Right cardiac atrium (tissue), 5 donors: ENCODE measurements around the gene EVPLL. TPM values are rescaled to one million over a fixed set of nuclear protein-coding genes. Genes with fewer than 3 reads are reported as not detected.
"Not testable (repeated sequence)": the region's sequence is repeated elsewhere in the genome, so short reads cannot be mapped to it uniquely, and the experiment has no call there.

Experiments used
- ATAC-seq, 2 donors: fragments of 200-7000 bp; cut with Tn5 transposase; one replicate each; pipeline versions ENCODE4 v1.8.0 to v1.9.1; 2020; ENCODE audit warnings: moderate library complexity in 2 of 2, mild to moderate bottlenecking in 1 of 2
- DNase-seq, 3 donors: peaks; one replicate each; pipeline ENCODE4 v3.0.0-alpha.2; 2020
- H3K27ac ChIP-seq: one replicate; pipeline ENCODE4 v1.5.1; 2013; ENCODE audit warnings: mild to moderate bottlenecking, low read length, control low read depth, moderate library complexity
- H3K27me3 ChIP-seq: one replicate; pipeline ENCODE4 v1.6.1; 2013; ENCODE audit not compliant: control insufficient read depth, insufficient read depth
- H3K4me1 ChIP-seq: one replicate; pipeline ENCODE4 v1.6.1; 2013; ENCODE audit warnings: low read length; ENCODE audit not compliant: control insufficient read depth, insufficient read depth
- H3K4me3 ChIP-seq: one replicate; pipeline ENCODE4 v1.5.1; 2013; ENCODE audit warnings: low read length, control low read depth
- H3K9me3 ChIP-seq: one replicate; pipeline ENCODE4 v1.6.1; 2013; ENCODE audit warnings: low read length; ENCODE audit not compliant: control insufficient read depth
- WGBS: extraction: QIAGEN DNeasy Blood & Tissue Kit; methylation state at CpG from one replicate; pipeline ENCODE4 v1.1.7; 2013; 5-methylcytosine and 5-hydroxymethylcytosine counted together
- intact Hi-C, 4 donors: fragments of 100-400 bp; cut with DNase I; formaldehyde crosslinking; loops; one replicate each; pipeline versions ENCODE4 v1.11.0 to v1.14.0; 2022 to 2023
- polyA plus RNA-seq: library from polyadenylated mRNA; stranded (reverse); fragments of 200-250 nt; gene quantifications from one replicate; pipeline ENCODE4 v1.2.3, GENCODE V29; 2013
- total RNA-seq, 4 donors: library from RNA; stranded (reverse); fragmentation: NEBNext Ultra II Directional; extraction: Animal tissue kit (Norgen Biotek cat#: 25700); gene quantifications; one replicate each; pipeline ENCODE4 v1.2.1, GENCODE V29; 2021
- donor health status: healthy with polysubstance abuse.
- donor health status: DM: no; HTN: yes; CAD: no.
- donor health status: DM: no; HTN: no; CAD: no.
- donor health status: DM: no; HTN: yes; CAD: no; lungs with severe emphysema.
- donor health status: DM: yes; HTN: yes; CAD: no.

The EVPLL gene
- total and polyA plus RNA-seq, 5 donors, result not detected

- WGBS, result 70% methylated on average over 16 of the region's 16 CpGs
- H3K27me3 ChIP-seq, result no peaks in the 10 kb centered on the region
- intact Hi-C loops, result no loop called here
- DNase-seq (no peak), ATAC-seq (no peak)
- H3K9me3 ChIP-seq, result no peaks in the 10 kb centered on the region
- no peaks in the 10 kb centered on the region for H3K4me1 ChIP-seq
- H3K27ac ChIP-seq, result no peak overlapping the region
- H3K4me3 ChIP-seq, result no peak overlapping the region
These were observed 1.9 kb downstream of the EVPLL start for GRCh38 chr17:18379246-18380146.

GRCh38 chr17:18380471-18381157 is 3.0 kb downstream of the EVPLL start:
- Histone ChIP-seq H3K4me1 (no peaks in the 10 kb centered on the region), H3K27ac (no peak overlapping the region), H3K4me3 (no peak overlapping the region), H3K9me3 (no peaks in the 10 kb centered on the region), H3K27me3 (no peaks in the 10 kb centered on the region)
- 69% methylated on average over 15 of the region's 15 CpGs for WGBS
- DNase-seq (no peak), ATAC-seq (no peak)
- intact Hi-C loops, result no loop called here

DNA sequence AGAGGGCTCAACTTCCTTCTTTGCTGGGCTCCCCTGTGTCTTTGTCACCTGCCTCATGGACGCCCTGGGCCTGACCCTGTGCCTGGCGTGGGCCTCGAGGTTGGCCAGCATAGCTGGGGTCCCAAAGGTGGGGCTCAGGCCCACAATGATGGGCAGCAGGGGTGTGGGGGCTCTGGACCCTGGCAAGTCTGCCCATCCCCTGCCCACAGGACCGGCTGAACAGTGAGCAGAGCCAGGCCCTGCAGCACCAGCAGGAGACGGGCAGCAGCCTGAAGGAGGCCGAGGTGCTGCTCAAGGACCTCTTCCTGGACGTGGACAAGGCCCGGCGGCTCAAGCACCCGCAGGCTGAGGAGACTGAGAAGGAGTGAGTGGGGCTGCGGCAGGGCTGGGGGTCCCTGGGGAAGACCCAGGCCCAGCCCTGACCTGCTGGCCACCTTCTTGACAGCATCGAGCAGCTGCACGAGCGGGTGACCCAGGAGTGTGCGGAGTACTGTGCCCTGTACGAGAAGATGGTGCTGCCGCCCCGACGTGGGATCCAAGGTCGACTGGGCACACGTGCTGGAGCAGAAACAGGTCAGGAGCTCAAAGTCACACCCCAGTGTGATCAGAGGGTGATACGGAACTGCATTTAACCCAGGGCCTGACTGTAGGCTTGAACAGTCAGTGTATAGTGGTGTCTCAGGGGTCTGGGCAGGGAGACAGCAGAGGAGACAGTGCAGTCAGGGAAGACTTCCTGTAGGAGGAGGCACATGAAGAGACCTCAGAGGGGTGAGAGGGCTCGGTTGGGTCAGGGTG is 3.8 kb downstream of the EVPLL start:
- no peaks in the 10 kb centered on the region for H3K9me3 ChIP-seq
- no peak overlapping the region for H3K4me3 ChIP-seq
- 80% methylated on average over 23 of the region's 23 CpGs for WGBS
- DNase-seq (no peak), ATAC-seq (no peak)
- H3K27ac ChIP-seq, result no peak overlapping the region
- H3K4me1 ChIP-seq, result no peaks in the 10 kb centered on the region
- intact Hi-C loops, result no loop called here
- H3K27me3 ChIP-seq, result no peaks in the 10 kb centered on the region

- DNase-seq, result no peak
- Histone ChIP-seq H3K9me3 (no peaks in the 10 kb centered on the region), H3K27ac (no peak overlapping the region), H3K27me3 (no peaks in the 10 kb centered on the region), H3K4me1 (no peaks in the 10 kb centered on the region), H3K4me3 (no peak overlapping the region)
- intact Hi-C loops, result no loop called here
- 75% methylated on average over 3 of the region's 3 CpGs for WGBS
- ATAC-seq, result no peak
These were observed 4.3 kb downstream of the EVPLL start for GRCh38 chr17:18381953-18382245.

DNA sequence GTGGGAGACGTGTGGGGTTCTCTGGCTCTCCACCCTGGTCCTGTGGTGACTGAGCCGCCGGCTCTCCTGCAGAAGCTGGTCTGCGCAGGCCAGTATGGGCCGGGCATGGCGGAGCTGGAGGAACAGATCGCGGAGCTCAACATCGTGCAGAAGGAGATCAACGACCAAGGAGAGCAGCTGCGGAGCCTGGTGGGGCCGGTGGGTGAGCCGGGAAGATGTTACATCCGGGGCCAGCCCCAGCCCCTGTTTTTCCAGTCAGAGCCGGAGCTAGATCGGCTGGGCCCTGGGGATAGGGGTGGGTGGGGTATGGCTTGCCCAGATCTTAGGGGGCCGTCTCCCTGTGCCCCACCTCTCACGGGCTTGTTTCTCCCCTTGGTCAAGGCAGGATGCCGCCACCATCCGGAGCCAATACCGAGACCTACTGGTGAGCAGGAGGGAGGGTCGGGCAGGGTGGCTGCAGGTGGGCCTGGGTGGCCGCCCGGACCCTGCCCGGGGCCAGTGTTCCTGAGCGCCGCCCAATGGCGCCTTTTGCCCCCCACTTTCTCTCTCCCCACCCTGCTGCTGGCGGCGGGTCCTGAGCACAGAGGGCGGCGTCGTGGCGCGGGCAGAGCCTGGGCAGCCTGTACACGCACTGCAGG is 5.0 kb downstream of the EVPLL start:
- H3K27me3 ChIP-seq, result no peaks in the 10 kb centered on the region

DNA sequence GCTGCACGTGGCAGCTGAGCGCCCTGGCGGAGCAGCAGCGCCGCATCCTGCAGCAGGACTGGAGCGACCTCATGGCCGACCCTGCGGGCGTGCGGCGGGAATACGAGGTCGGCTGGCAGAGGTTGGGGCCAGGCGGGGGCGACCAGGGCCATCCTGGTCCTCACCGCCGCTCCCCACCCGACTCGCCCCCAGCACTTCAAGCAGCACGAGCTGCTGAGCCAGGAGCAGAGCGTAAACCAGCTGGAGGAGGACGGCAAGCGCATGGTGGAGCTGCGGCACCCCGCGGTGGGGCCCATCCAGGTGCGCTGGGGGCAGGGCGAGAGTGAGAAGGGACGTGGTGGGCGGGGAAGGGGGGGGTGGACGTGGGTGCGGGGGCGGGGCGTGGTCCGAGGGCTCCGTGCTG is 5.5 kb downstream of the EVPLL start:
- intact Hi-C loops, DNase-seq, H3K4me3 ChIP-seq, H3K27ac ChIP-seq, ATAC-seq, H3K27me3 ChIP-seq, H3K4me1 ChIP-seq, H3K9me3 ChIP-seq: not testable (repeated sequence)
- WGBS, result 11% methylated on average over 36 of the region's 36 CpGs

More for the DNA sequence above, 5.0 kb downstream of the EVPLL start:
- intact Hi-C loops, result no loop called here
- Histone ChIP-seq H3K4me3 (no peak overlapping the region), H3K4me1 (no peaks in the 10 kb centered on the region), H3K9me3 (no peaks in the 10 kb centered on the region), H3K27ac (no peak overlapping the region)
- no peak for DNase-seq
- peak; percentile 23 to 25 for ATAC-seq
- WGBS, result 53% methylated on average over 36 of the region's 36 CpGs

- H3K9me3 ChIP-seq, H3K27ac ChIP-seq, H3K4me1 ChIP-seq, DNase-seq, ATAC-seq, intact Hi-C loops, H3K4me3 ChIP-seq, H3K27me3 ChIP-seq: not testable (repeated sequence)
- 86% methylated on average over 7 of the region's 7 CpGs for WGBS
These were observed 6.7 kb downstream of the EVPLL start for GRCh38 chr17:18384271-18384670.

DNA sequence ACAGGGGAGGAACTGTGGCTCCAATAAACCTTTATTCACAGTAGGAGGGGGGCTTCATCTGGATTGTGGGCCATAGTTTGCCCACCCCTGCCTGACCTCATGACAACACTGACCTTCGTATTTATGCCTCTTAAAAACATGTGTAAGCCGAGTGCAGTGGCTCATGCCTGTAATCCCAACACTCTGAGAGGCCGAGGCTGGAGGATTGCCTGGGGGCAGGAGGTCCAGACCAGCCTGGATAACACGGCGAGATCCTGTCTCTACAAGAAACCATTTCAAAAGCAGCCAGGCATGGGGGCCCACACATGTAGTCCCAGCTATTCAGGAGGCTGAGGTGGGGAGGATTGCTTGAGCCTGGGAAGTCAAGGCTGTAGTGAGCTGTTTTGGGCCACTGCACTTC is 10.0 kb downstream of the EVPLL start:
- intact Hi-C loops, result not testable (repeated sequence)
- 76% methylated on average over 5 of the region's 5 CpGs for WGBS

DNA sequence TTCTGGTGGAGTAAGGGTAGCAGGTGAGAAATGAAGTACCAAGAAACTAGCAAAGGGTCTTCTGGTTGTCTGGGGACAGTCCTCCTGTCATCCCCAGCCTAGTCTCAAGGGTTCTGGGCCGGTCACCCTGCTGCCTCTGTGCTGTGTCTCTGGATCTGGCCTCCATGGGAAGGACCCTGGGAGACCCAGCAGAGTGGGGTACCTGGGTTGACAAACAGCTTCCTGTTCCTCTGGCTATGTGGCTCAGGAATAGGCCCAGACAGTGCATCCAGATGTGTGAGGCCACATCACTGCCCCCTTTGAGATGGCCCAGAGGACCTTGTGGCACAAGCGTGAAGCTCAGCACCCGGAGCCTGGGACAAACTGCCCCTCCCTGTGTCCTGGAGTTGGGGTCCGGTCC is 10.7 kb downstream of the EVPLL start:
- H3K4me3 ChIP-seq, DNase-seq, intact Hi-C loops, H3K27ac ChIP-seq, H3K27me3 ChIP-seq, H3K4me1 ChIP-seq, H3K9me3 ChIP-seq, ATAC-seq: not testable (repeated sequence)
- 91% methylated on average over 4 of the region's 4 CpGs for WGBS

More for the DNA sequence above, 10.0 kb downstream of the EVPLL start:
- not testable (repeated sequence) for H3K4me3 ChIP-seq, H3K27me3 ChIP-seq, H3K9me3 ChIP-seq, DNase-seq, H3K27ac ChIP-seq, H3K4me1 ChIP-seq, ATAC-seq

- WGBS, result 51% methylated on average over 2 of the region's 10 CpGs
- H3K4me3 ChIP-seq, H3K27ac ChIP-seq, DNase-seq, H3K4me1 ChIP-seq, intact Hi-C loops, H3K9me3 ChIP-seq, H3K27me3 ChIP-seq: not testable (repeated sequence)
- ATAC-seq, result peak in 1 of 2 donors; percentile 36
These were observed 11.2 kb downstream of the EVPLL start for GRCh38 chr17:18388728-18389127.
